K562 (cell line): ENCODE measurements around the gene NASP. TPM values are rescaled to one million over a fixed set of nuclear protein-coding genes. Genes with fewer than 3 reads are reported as not detected.

Experiments
- BCLAF1 ChIP-seq, 2 experiments: fragments of 450-650 bp in 1 of 2; IDR thresholded peaks; 2 replicates each; pipeline ENCODE4 v1.6.1; 2011 to 2017; ENCODE audit warnings: low read depth in 2 of 2, antibody characterized with exemption in 1 of 2, borderline replicate concordance in 1 of 2, low read length in 1 of 2, mild to moderate bottlenecking in 1 of 2, mixed read lengths in 1 of 2; ENCODE audit not compliant: control insufficient read depth in 1 of 2
- CAMTA2 ChIP-seq: fragments of 250-450 bp; sonication (Bioruptor Pico); conservative IDR thresholded peaks from 2 replicates; pipeline ENCODE4 v1.5.1; 2022
- COPS2 ChIP-seq: fragments of 450-650 bp; conservative IDR thresholded peaks from 2 replicates; pipeline ENCODE4 v1.6.1; 2016; ENCODE audit warnings: mild to moderate bottlenecking, moderate library complexity
- MTA3 ChIP-seq: fragments of 450-650 bp; formaldehyde crosslinking; IDR thresholded peaks from 2 replicates; pipeline ENCODE4 v1.6.1; 2017; ENCODE audit warnings: mild to moderate bottlenecking, borderline replicate concordance
- PHF8 ChIP-seq: fragments of 200-600 bp; sonication (generic); IDR thresholded peaks from 2 replicates; pipeline ENCODE4 v1.6.1; 2012; ENCODE audit warnings: mixed run types, mild to moderate bottlenecking, inconsistent platforms, low read length, moderate library complexity, borderline replicate concordance
- POLR2AphosphoS2 ChIP-seq: IDR thresholded peaks from 2 replicates; pipeline ENCODE4 v1.6.1; 2012; ENCODE audit warnings: low read length, improper control_type of control experiment
- PRMT5 ChIP-seq: sonication (generic); formaldehyde crosslinking; IDR thresholded peaks from 2 replicates; pipeline ENCODE4 v1.5.0; 2020; ENCODE audit warnings: missing genetic modification reagents
- PYGO2 ChIP-seq: fragments of 450-650 bp; IDR thresholded peaks from 2 replicates; pipeline ENCODE4 v1.6.1; 2016; ENCODE audit warnings: mild to moderate bottlenecking, missing genetic modification characterization, moderate library complexity, missing compliant biosample characterization
- RBFOX2 ChIP-seq: fragments of 200-400 bp; formaldehyde crosslinking; IDR thresholded peaks from 2 replicates; pipeline ENCODE4 v1.6.1; 2017; ENCODE audit warnings: low read depth, mild to moderate bottlenecking, low read length, moderate library complexity
- SP2 ChIP-seq: IDR thresholded peaks from 2 replicates; pipeline ENCODE4 v1.6.1; 2011; ENCODE audit warnings: mild to moderate bottlenecking, low read depth, low read length, moderate library complexity; ENCODE audit not compliant: poor library complexity, severe bottlenecking; ENCODE audit errors: extremely low read depth
- TARDBP ChIP-seq: fragments of 450-650 bp; IDR thresholded peaks from 2 replicates; pipeline ENCODE4 v1.6.1; 2016
- THAP7 ChIP-seq: fragments of 250-450 bp; sonication (Bioruptor Pico); IDR thresholded peaks from 2 replicates; pipeline ENCODE4 v1.5.0; 2021
- TSHZ1 ChIP-seq: fragments of 250-450 bp; sonication (Bioruptor Pico); IDR thresholded peaks from 2 replicates; pipeline ENCODE4 v1.4.0; 2020; ENCODE audit warnings: mild to moderate bottlenecking, moderate library complexity
- ZBTB49 ChIP-seq: sonication (generic); formaldehyde crosslinking; IDR thresholded peaks from 2 replicates; pipeline ENCODE4 v1.8.0; 2022; ENCODE audit warnings: missing genetic modification reagents, mild to moderate bottlenecking, borderline replicate concordance
- ZNF174 ChIP-seq: fragments of 250-450 bp; sonication (Bioruptor Pico); IDR thresholded peaks from 2 replicates; pipeline ENCODE4 v1.4.0; 2020; ENCODE audit warnings: mild to moderate bottlenecking
- ZNF23 ChIP-seq: fragments of 250-450 bp; sonication (Bioruptor Pico); IDR thresholded peaks from 2 replicates; pipeline ENCODE4 v1.4.0; 2020; ENCODE audit warnings: mild to moderate bottlenecking
- polyA plus RNA-seq, 8 experiments: library from polyadenylated mRNA; depleted of rRNA in 4 of 8; stranded (reverse) in 5 of 8; unstranded in 3 of 8; fragments of >200 nt; fragmentation: Nextera tagmentation in 2 of 8; fragmentation: Illumina TruSeq in 1 of 8; extraction: Ambion mirVana in 2 of 8; extraction: Trizol in 1 of 8; gene quantifications; 2 replicates each; pipeline versions ENCODE4 v1.2.1 to v1.2.3, GENCODE V29; 2011 to 2014; ENCODE audit warnings: inconsistent platforms in 1 of 8, missing spikeins in 1 of 8
- total RNA-seq, 7 experiments: library from RNA; depleted of rRNA in 6 of 7; stranded (reverse); fragments of >200 nt in 6 of 7; fragmentation: Illumina TruSeq in 2 of 7; extraction: Trizol in 2 of 7; gene quantifications; 2 replicates each; pipeline versions ENCODE4 v1.2.1 to v1.2.3, GENCODE V29; 2011 to 2021; ENCODE audit warnings: low replicate concordance in 1 of 7

NASP gene
- total and polyA plus RNA-seq, 9 of the 15 experiments (the other 6 are each of a cell fraction or from before 2014, with no cell fraction given): 199 to 578 (median 419) TPM

- TF ChIP-seq ZBTB49 (0 out of 2 replicates have a peak, but pooled peaks have one; percentile 17), ZNF23 (CRISPR knock-in tag) (no peak), PHF8 (peak; percentile 87), COPS2 (no peak), BCLAF1 (IDR thresholded peaks at IDR 0.05; ENCODE audit: borderline replicate concordance in 1 of 2, control insufficient read depth in 1 of 2, low read depth in 2 of 2, low read length in 1 of 2) (peak in 1 of 2 experiments; percentile 63; a peak in 1 of 4 replicates), PYGO2 (tag) (peak; percentile 43; the same call in 1 of the 2 replicates), POLR2AphosphoS2 (peak; percentile 93; the same call in 1 of the 2 replicates), MTA3 (peak; percentile 89), SP2 (no peak), PRMT5 (CRISPR knock-in tag) (no peak), TSHZ1 (CRISPR knock-in tag) (no peak), TARDBP (peak; percentile 36; the same call in 1 of the 2 replicates), RBFOX2 (peak; percentile 99), ZNF174 (no peak), THAP7 (CRISPR knock-in tag) (peak; percentile 52; the same call in 1 of the 2 replicates), CAMTA2 (CRISPR knock-in tag) (no peak)
These were observed 33.2 kb upstream of the NASP start, which contains the start of gene AKR1A1 (continued) for GRCh38 chr1:45550401-45551351.
